NT2/D1 (cell line): Measurements from ENCODE around the gene SPIRE2.

Experiments
- DNase-seq: peaks from one replicate; pipeline ENCODE4 v3.0.0-alpha.2; 2011; ENCODE audit warnings: low read depth, low spot score
- H3K27me3 ChIP-seq: 2 replicates; pipeline ENCODE4 v1.6.0; 2011; ENCODE audit warnings: mild to moderate bottlenecking; ENCODE audit not compliant: insufficient read length, insufficient read depth
- H3K36me3 ChIP-seq: 2 replicates; pipeline ENCODE4 v1.6.1; 2011; ENCODE audit warnings: mild to moderate bottlenecking, low read length, mixed read lengths; ENCODE audit not compliant: insufficient read depth, insufficient read length
- H3K4me1 ChIP-seq: 2 replicates; pipeline ENCODE4 v1.5.1; 2011; ENCODE audit not compliant: insufficient read depth, insufficient read length
- H3K4me3 ChIP-seq: 2 replicates; pipeline ENCODE4 v1.5.1; 2011; ENCODE audit warnings: low read depth; ENCODE audit not compliant: insufficient read length
- H3K9ac ChIP-seq: 2 replicates; pipeline ENCODE4 v1.6.0; 2011; ENCODE audit warnings: low read depth; ENCODE audit not compliant: insufficient read length
- H3K9me3 ChIP-seq: 2 replicates; pipeline ENCODE4 v1.5.1; 2011; ENCODE audit warnings: mild to moderate bottlenecking, low read length; ENCODE audit not compliant: insufficient read depth
- SUZ12 ChIP-seq: IDR thresholded peaks from 2 replicates; pipeline ENCODE4 v1.6.1; 2011; ENCODE audit not compliant: insufficient read length, insufficient read depth; ENCODE audit errors: extremely low read depth
- YY1 ChIP-seq: IDR thresholded peaks from 2 replicates; pipeline ENCODE4 v1.6.1; 2011; ENCODE audit not compliant: insufficient read length, insufficient read depth
- ZNF274 ChIP-seq: IDR thresholded peaks from 2 replicates; pipeline ENCODE4 v1.6.1; 2011; ENCODE audit warnings: mild to moderate bottlenecking, low read depth, low read length

Gene SPIRE2

DNA sequence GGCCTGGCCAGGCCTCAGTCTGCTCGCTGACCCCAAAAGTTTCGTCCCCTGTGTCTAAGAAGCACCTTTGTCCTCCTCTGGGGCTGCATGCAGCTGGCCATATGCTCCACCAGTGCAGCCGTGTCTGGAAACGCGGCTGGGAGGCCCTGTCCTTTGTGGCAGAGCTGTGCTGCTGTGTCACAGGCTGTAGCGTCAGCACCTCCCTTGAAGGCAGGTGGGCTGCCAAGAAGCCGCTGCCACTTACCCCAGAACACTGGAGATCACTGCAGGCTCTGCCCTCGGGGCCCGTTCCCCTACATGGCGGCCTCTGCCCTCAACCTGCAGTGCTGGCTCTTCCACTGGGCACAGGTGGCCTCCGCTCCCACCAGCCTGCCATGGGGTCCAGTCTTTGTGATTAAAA, 74.7 kb downstream of the SPIRE2 start:
- H3K36me3 ChIP-seq, result peaks cover 80% of the 10 kb centered on the region
- H3K27me3 ChIP-seq, result no peaks in the 10 kb centered on the region
- peaks cover 14% of the 10 kb centered on the region; the same call in 1 of the 2 replicates for H3K9me3 ChIP-seq
- no peak for DNase-seq
- H3K4me3 ChIP-seq, result no peak overlapping the region
- no peaks in the 10 kb centered on the region for H3K4me1 ChIP-seq
- no peak overlapping the region for H3K9ac ChIP-seq
- no peak for TF ChIP-seq SUZ12
- no peak for TF ChIP-seq YY1
- TF ChIP-seq ZNF274, result no peak

DNA sequence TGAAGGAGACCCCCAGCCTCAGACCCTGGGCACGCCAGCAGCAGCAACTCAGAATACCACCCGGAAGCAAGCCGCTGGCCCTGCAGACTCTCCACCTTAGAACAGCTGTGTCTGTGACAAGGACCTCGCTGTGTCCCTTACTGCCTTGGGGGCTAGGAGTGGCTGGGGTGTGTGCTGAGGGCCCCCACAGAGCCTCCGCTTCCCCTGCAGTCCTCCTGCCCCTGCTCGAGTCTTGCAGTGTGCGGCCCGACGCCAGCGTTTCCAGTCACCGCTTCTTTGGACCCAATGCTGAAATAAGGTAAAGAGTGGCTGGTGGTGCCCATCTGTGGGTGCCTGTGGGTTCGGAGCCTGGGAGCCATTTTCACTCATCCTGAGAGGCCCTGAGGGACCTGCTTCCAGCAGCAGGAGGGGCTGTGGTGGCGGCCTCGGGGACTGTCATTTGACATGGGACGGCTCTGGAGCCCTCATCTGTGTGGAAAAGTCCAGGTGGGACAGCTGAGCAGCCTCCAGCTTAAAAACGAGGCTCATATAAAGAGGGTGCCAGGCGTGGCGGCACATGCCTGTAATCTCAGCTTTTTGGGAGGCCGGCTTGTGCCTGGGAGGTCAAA, 75.7 kb downstream of the SPIRE2 start:
- no peak overlapping the region for H3K4me3 ChIP-seq
- no peak for DNase-seq
- peaks cover 79% of the 10 kb centered on the region for H3K36me3 ChIP-seq
- H3K4me1 ChIP-seq, result no peaks in the 10 kb centered on the region
- H3K9me3 ChIP-seq, result peaks cover 19% of the 10 kb centered on the region; the same call in 1 of the 2 replicates
- TF ChIP-seq YY1 (no peak), ZNF274 (no peak), SUZ12 (no peak)
- H3K27me3 ChIP-seq, result no peaks in the 10 kb centered on the region
- H3K9ac ChIP-seq, result no peak overlapping the region

GRCh38 chr16:89904606-89905510, 76.6 kb downstream of the SPIRE2 start:
- Histone ChIP-seq H3K9ac (no peak overlapping the region), H3K4me1 (peaks cover 1% of the 10 kb centered on the region)

GRCh38 chr16:89905511-89906139, 77.3 kb downstream of the SPIRE2 start:
- no peaks in the 10 kb centered on the region for H3K27me3 ChIP-seq
- H3K4me3 ChIP-seq, result no peak overlapping the region
- peaks cover 4% of the 10 kb centered on the region for H3K4me1 ChIP-seq
- no peak overlapping the region for H3K9ac ChIP-seq
- H3K9me3 ChIP-seq, result peaks cover 19% of the 10 kb centered on the region; the same call in 1 of the 2 replicates
- peaks cover 81% of the 10 kb centered on the region for H3K36me3 ChIP-seq
- no peak for DNase-seq
- TF ChIP-seq YY1 (no peak), SUZ12 (no peak), ZNF274 (no peak)

More at GRCh38 chr16:89904606-89905510, 76.6 kb downstream of the SPIRE2 start:
- peaks cover 19% of the 10 kb centered on the region; the same call in 1 of the 2 replicates for H3K9me3 ChIP-seq
- no peak for TF ChIP-seq SUZ12
- TF ChIP-seq YY1, result no peak
- TF ChIP-seq ZNF274, result no peak
- DNase-seq, result no peak
- H3K4me3 ChIP-seq, result no peak overlapping the region
- no peaks in the 10 kb centered on the region for H3K27me3 ChIP-seq
- peaks cover 81% of the 10 kb centered on the region for H3K36me3 ChIP-seq

GRCh38 chr16:89906140-89907025, 78.1 kb downstream of the SPIRE2 start:
- TF ChIP-seq YY1 (no peak), SUZ12 (no peak), ZNF274 (no peak)
- DNase-seq, result no peak
- peaks cover 82% of the 10 kb centered on the region for H3K36me3 ChIP-seq
- no peak overlapping the region for H3K9ac ChIP-seq
- H3K27me3 ChIP-seq, result no peaks in the 10 kb centered on the region
- peaks cover 4% of the 10 kb centered on the region for H3K4me1 ChIP-seq
- no peak overlapping the region for H3K4me3 ChIP-seq
- H3K9me3 ChIP-seq, result peaks cover 19% of the 10 kb centered on the region; the same call in 1 of the 2 replicates

- Histone ChIP-seq H3K4me1 (peaks cover 5% of the 10 kb centered on the region), H3K9ac (no peak overlapping the region), H3K9me3 (peaks cover 19% of the 10 kb centered on the region; the same call in 1 of the 2 replicates), H3K36me3 (peaks cover 90% of the 10 kb centered on the region), H3K4me3 (no peak overlapping the region), H3K27me3 (no peaks in the 10 kb centered on the region)
- TF ChIP-seq YY1 (no peak), ZNF274 (no peak), SUZ12 (no peak)
- no peak for DNase-seq
Observed at GRCh38 chr16:89907055-89907814, 79.0 kb downstream of the SPIRE2 start.
